ENCODE results near the gene NUB1.

Gene NUB1

GRCh38 chr7:151403764-151404163 is 62.2 kb downstream of the NUB1 start:
- Histone ChIP-seq H3K9me3 (replicated peaks in 1 of 11) (no peaks in the 10 kb centered on the region), H3K27ac (no peak overlapping the region), H3K4me3 (no peak overlapping the region), H3K27me3 (peaks cover 30 to 53% (median 36%) of the 10 kb centered on the region in 11 experiments), H4K20me1 (peaks cover 0 to 36% (median 0%) of the 10 kb centered on the region in 11 experiments; a peak in 3 of 22 replicates), H3K36me3 (no peaks in the 10 kb centered on the region), H3K4me1 (peaks cover 28 to 81% (median 68%) of the 10 kb centered on the region in 10 experiments), H3K4me2 (peak overlapping the region; percentile 65 to 96 (median 84)), H3K9ac (peak overlapping the region in 2 of 11 experiments; percentile 24 to 38; a peak in 2 of 22 replicates)
- TF ChIP-seq Cebpa-rat (IDR thresholded peaks at IDR 0.05), result no peak

- no peaks in the 10 kb centered on the region for H3K36me3 ChIP-seq
- peaks cover 33 to 81% (median 71%) of the 10 kb centered on the region in 10 experiments for H3K4me1 ChIP-seq
- H4K20me1 ChIP-seq, result peaks cover 0 to 42% (median 3%) of the 10 kb centered on the region in 11 experiments; a peak in 7 of 22 replicates
- peak overlapping the region; percentile 65 to 96 (median 84) for H3K4me2 ChIP-seq
- H3K27me3 ChIP-seq, result peaks cover 36 to 59% (median 43%) of the 10 kb centered on the region in 11 experiments
- no peak overlapping the region for H3K27ac ChIP-seq
- TF ChIP-seq Cebpa-rat (IDR thresholded peaks at IDR 0.05), result no peak
- H3K9ac ChIP-seq, result peak overlapping the region in 3 of 11 experiments; percentile 7 to 38 (median 24); a peak in 4 of 22 replicates
- H3K4me3 ChIP-seq, result peak overlapping the region in 2 of 10 experiments; percentile 26 to 32; a peak in 2 of 20 replicates
- H3K9me3 ChIP-seq (replicated peaks in 1 of 11), result no peaks in the 10 kb centered on the region
These were observed 62.8 kb downstream of the NUB1 start for GRCh38 chr7:151404216-151405011.

GRCh38 chr7:151405056-151405455 is 63.4 kb downstream of the NUB1 start:
- peak overlapping the region; percentile 65 to 96 (median 84) for H3K4me2 ChIP-seq
- peak overlapping the region in 2 of 10 experiments; percentile 26 to 32; a peak in 2 of 20 replicates for H3K4me3 ChIP-seq
- H3K36me3 ChIP-seq, result no peaks in the 10 kb centered on the region
- H3K27me3 ChIP-seq, result peaks cover 43 to 64% (median 49%) of the 10 kb centered on the region in 11 experiments
- TF ChIP-seq Cebpa-rat (IDR thresholded peaks at IDR 0.05), result no peak
- peaks cover 40 to 81% (median 72%) of the 10 kb centered on the region in 10 experiments for H3K4me1 ChIP-seq
- H3K27ac ChIP-seq, result no peak overlapping the region
- H4K20me1 ChIP-seq, result peaks cover 0 to 48% (median 7%) of the 10 kb centered on the region in 11 experiments; a peak in 10 of 22 replicates
- peak overlapping the region in 1 of 11 experiments; percentile 38; a peak in 2 of 22 replicates for H3K9ac ChIP-seq
- no peaks in the 10 kb centered on the region for H3K9me3 ChIP-seq (replicated peaks in 1 of 11)

- no peak overlapping the region for H3K9ac ChIP-seq
- H3K4me3 ChIP-seq, result no peak overlapping the region
- no peaks in the 10 kb centered on the region for H3K36me3 ChIP-seq
- peaks cover 48 to 68% (median 55%) of the 10 kb centered on the region in 11 experiments for H3K27me3 ChIP-seq
- peaks cover 0 to 53% (median 12%) of the 10 kb centered on the region in 11 experiments; a peak in 12 of 22 replicates for H4K20me1 ChIP-seq
- H3K4me2 ChIP-seq, result peak overlapping the region; percentile 65 to 96 (median 84); a peak in 20 of 22 replicates
- H3K27ac ChIP-seq, result no peak overlapping the region
- H3K4me1 ChIP-seq, result peaks cover 45 to 81% (median 72%) of the 10 kb centered on the region in 10 experiments
- TF ChIP-seq Cebpa-rat (IDR thresholded peaks at IDR 0.05), result no peak
- no peaks in the 10 kb centered on the region for H3K9me3 ChIP-seq (replicated peaks in 1 of 11)
These were observed 64.0 kb downstream of the NUB1 start for GRCh38 chr7:151405588-151405987.

- H3K36me3 ChIP-seq, result no peaks in the 10 kb centered on the region
- H3K9me3 ChIP-seq (replicated peaks in 1 of 11), result no peaks in the 10 kb centered on the region
- TF ChIP-seq Cebpa-rat (IDR thresholded peaks at IDR 0.05), result no peak
- no peak overlapping the region for H3K4me3 ChIP-seq
- H4K20me1 ChIP-seq, result peaks cover 0 to 60% (median 19%) of the 10 kb centered on the region in 11 experiments; a peak in 13 of 22 replicates
- H3K4me2 ChIP-seq, result peak overlapping the region in 9 of 11 experiments; percentile 81 to 96 (median 85); a peak in 13 of 22 replicates
- peaks cover 52 to 81% (median 72%) of the 10 kb centered on the region in 10 experiments for H3K4me1 ChIP-seq
- H3K27me3 ChIP-seq, result peaks cover 55 to 68% (median 61%) of the 10 kb centered on the region in 11 experiments
- H3K9ac ChIP-seq, result no peak overlapping the region
- no peak overlapping the region for H3K27ac ChIP-seq
These were observed 64.7 kb downstream of the NUB1 start for GRCh38 chr7:151406051-151406875.

- Histone ChIP-seq H3K4me2 (no peak overlapping the region), H3K4me1 (peaks cover 56 to 84% (median 75%) of the 10 kb centered on the region in 10 experiments), H3K9ac (no peak overlapping the region)
These were observed 65.4 kb downstream of the NUB1 start for GRCh38 chr7:151406886-151407583.

GRCh38 chr7:151408498-151408838 is 66.9 kb downstream of the NUB1 start:
- Histone ChIP-seq H3K27me3 (peaks cover 77 to 89% (median 84%) of the 10 kb centered on the region in 11 experiments), H3K9me3 (replicated peaks in 1 of 11) (no peaks in the 10 kb centered on the region), H3K4me1 (peaks cover 50 to 70% (median 62%) of the 10 kb centered on the region in 10 experiments), H4K20me1 (peaks cover 0 to 66% (median 22%) of the 10 kb centered on the region in 11 experiments; a peak in 13 of 22 replicates), H3K4me3 (peak overlapping the region in 5 of 10 experiments; percentile 18 to 63 (median 53); a peak in 3 of 20 replicates), H3K27ac (no peak overlapping the region), H3K36me3 (no peaks in the 10 kb centered on the region), H3K4me2 (peak overlapping the region; percentile 46 to 96 (median 91); a peak in 21 of 22 replicates), H3K9ac (no peak overlapping the region; a peak in 1 of 22 replicates)
- no peak for TF ChIP-seq Cebpa-rat (IDR thresholded peaks at IDR 0.05)

More at GRCh38 chr7:151406886-151407583, 65.4 kb downstream of the NUB1 start:
- Histone ChIP-seq H3K27me3 (peaks cover 63 to 75% (median 69%) of the 10 kb centered on the region in 11 experiments), H3K9me3 (replicated peaks in 1 of 11) (no peaks in the 10 kb centered on the region), H3K36me3 (no peaks in the 10 kb centered on the region), H3K4me3 (no peak overlapping the region), H4K20me1 (peaks cover 0 to 68% (median 22%) of the 10 kb centered on the region in 11 experiments; a peak in 13 of 22 replicates), H3K27ac (no peak overlapping the region)
- no peak for TF ChIP-seq Cebpa-rat (IDR thresholded peaks at IDR 0.05)

All from BLaER1 treated with 17β-estradiol and CSF1 and Interleukin-3, amounts not matched to agents 10 nM and 100 nM (cell line).